GM23248 (cell line): ENCODE measurements around the gene TMEM50A.
"Not testable (repeated sequence)": the region's sequence is repeated elsewhere in the genome, so short reads cannot be mapped to it uniquely, and the experiment has no call there.

Experiments
- EZH2 ChIP-seq: fragments of 200-600 bp; sonication (generic); IDR thresholded peaks from 2 replicates; pipeline ENCODE4 v1.6.1; 2018; ENCODE audit warnings: antibody characterized with exemption, mild to moderate bottlenecking; ENCODE audit not compliant: insufficient read depth, poor library complexity, severe bottlenecking
- EZH2phosphoT487 ChIP-seq: fragments of 200-600 bp; sonication (generic); IDR thresholded peaks from 2 replicates; pipeline ENCODE4 v1.6.1; 2018; ENCODE audit warnings: antibody characterized with exemption, moderate library complexity, mild to moderate bottlenecking, low read depth; ENCODE audit not compliant: insufficient read depth

GRCh38 chr1:25309486-25309885, 28.6 kb upstream of the TMEM50A start:
- not testable (repeated sequence) for TF ChIP-seq EZH2phosphoT487, EZH2
